ENCODE measurements around the gene ZNF594. TPM values are rescaled to one million over a fixed set of nuclear protein-coding genes. Genes with fewer than 3 reads are reported as not detected.
"Not testable (repeated sequence)": the region's sequence is repeated elsewhere in the genome, so short reads cannot be mapped to it uniquely, and the experiment has no call there.

The ZNF594 gene
- total RNA-seq, 1 donor from 2014 or later, result 5.8 TPM

- DNase-seq (ENCODE audit: low spot score), result no peak
- intact Hi-C loops (cut with DNase I), result no loop called here
Observed at GRCh38 chr17:5138616-5139457, 52.8 kb downstream of the ZNF594 start.

GRCh38 chr17:5138198-5138544 is 53.5 kb downstream of the ZNF594 start:
- intact Hi-C loops (cut with DNase I); DNase-seq (ENCODE audit: low spot score): not testable (repeated sequence)

DNA sequence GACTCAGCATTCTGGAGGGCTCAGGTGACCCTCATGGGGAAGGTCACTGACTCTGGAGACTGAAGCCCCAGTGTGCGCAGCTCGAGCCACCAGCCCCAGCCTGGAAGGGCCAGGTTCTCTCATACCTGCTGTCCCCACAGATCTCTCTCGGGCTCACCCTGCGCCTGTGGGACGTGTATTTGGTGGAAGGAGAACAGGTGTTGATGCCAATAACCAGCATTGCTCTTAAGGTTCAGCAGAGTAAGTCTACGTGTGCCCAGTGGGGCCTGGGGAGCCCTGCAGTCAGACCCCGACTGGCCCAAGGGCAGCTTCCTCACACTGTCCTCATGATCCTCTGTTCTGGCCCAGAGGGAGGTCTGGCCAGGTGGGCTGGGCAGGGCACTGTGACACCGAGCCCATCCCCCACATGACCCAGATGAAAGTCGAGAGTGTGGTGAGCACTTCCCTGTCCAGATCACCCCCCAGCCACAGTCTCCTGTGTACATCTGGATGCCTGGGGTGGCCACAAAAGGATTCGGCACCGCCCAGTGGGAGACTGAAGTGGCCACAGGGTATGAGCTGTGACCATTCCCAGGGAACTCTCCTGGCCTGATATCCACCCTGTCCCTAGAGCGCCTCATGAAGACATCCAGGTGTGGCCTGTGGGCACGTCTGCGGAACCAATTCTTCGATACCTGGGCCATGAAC is 54.0 kb downstream of the ZNF594 start:
- DNase-seq (ENCODE audit: low spot score); intact Hi-C loops (cut with DNase I): not testable (repeated sequence)

GRCh38 chr17:5136580-5137412 is 54.9 kb downstream of the ZNF594 start:
- DNase-seq (ENCODE audit: low spot score); intact Hi-C loops (cut with DNase I): not testable (repeated sequence)

GRCh38 chr17:5135726-5136579 is 55.7 kb downstream of the ZNF594 start:
- intact Hi-C loops (cut with DNase I), result no loop called here
- DNase-seq (ENCODE audit: low spot score), result no peak

DNA sequence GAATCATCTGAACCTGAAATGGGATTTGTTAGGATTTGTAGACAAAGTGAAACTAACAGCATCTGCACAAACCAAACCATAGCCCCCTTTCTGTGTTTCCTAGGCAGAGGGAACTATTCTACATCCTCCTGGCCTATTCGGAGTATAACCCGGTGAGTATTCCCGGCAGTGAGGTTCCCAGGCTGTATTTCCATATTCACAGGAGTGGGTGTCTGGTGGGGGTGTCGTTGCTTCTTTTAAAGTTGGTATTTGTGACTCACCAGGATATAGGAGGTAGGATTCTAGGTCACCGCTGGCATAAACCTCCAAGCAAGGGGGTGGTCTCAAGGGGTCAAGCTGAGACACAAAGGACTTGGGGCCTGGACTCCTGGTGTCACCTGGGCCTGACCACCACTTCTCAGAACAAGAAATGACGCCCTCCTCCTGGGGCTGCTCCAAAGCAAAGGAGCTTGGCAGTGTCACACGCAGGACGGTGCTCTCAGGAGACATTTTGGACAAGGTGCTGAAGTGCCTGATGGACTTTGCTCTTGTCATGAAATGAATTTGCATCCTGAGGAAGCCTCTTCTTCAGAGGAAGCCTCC is 56.4 kb downstream of the ZNF594 start:
- DNase-seq (ENCODE audit: low spot score); intact Hi-C loops (cut with DNase I): not testable (repeated sequence)

- DNase-seq (ENCODE audit: low spot score); intact Hi-C loops (cut with DNase I): not testable (repeated sequence)
Observed at GRCh38 chr17:5134571-5134970, 57.1 kb downstream of the ZNF594 start.

- intact Hi-C loops (cut with DNase I); DNase-seq (ENCODE audit: low spot score): not testable (repeated sequence)
Observed at GRCh38 chr17:5133961-5134360, 57.7 kb downstream of the ZNF594 start.

- DNase-seq (ENCODE audit: low spot score), result no peak
- intact Hi-C loops (cut with DNase I), result no loop called here
Observed at GRCh38 chr17:5133311-5133710, 58.4 kb downstream of the ZNF594 start.

DNA sequence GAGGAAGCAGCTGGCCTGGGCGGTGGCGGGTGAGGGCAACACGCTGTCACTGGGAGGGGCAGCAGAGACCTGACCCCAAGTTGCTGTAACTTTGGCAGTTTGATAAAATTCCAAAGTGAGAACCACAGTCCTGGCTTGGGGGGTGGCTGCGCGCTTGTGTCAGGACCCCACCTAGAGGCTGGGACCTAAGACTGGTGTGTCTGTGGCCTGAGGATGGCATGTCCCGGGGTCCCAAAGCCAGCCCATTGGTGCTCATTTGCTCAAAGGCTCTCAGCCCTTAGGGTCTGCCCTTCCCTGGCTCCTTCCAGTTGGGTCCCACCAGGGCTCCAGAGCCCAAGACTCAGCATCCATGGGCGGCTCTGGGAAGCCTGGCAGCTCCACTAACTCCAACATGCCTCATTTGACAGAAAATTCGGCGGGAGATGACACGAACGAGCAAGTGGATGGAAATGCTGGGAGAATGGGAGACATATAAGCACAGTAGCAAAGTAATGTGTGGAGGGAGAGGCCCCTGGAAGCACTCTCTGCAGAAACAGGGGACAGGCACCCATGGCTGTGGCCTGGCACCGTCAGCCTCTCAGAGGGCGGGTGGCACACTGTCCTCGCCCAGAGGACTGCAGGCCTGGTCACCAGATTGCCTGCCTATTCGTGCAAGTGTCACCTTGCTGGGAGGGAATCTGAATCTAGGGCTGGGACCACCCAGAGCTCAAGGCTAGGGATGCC is 59.0 kb downstream of the ZNF594 start:
- DNase-seq (ENCODE audit: low spot score); intact Hi-C loops (cut with DNase I): not testable (repeated sequence)

DNA sequence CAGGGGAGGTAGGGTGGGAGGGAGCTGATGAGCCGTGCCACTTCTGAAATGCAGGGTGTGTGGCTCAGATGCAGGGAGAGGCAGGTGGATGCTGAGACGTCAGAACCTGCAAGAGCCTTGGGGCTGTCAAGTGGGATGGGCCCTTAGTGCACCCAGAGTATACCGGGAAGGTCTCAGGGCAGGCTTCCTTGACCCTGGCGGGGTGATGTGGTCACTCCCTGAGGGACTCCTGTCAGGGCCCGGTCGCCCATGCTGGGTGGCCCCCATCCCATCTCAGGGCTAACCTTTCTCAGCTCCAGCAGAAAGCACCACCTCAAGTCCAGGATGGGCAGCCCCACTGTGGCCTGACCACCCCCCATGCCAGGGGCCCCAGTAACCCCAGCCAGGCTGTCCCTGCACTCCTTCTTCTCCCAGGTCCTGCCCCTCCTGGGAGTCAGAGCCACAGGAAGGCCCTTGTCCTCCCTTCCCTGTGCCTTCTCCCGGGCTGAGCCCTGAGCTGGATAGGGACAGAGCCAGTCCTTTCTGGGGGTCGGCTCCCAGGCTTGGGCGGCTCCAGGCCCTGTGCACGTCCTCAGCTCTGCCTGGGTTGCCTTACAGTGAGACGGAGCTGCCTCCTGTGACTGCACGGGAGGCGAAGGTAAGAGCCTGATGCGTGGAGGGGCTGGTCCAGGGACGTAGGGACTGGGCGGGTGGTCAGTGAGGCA is 59.7 kb downstream of the ZNF594 start:
- DNase-seq (ENCODE audit: low spot score); intact Hi-C loops (cut with DNase I): not testable (repeated sequence)

GRCh38 chr17:5131146-5131715 is 60.4 kb downstream of the ZNF594 start:
- intact Hi-C loops (cut with DNase I), result no loop called here
- no peak for DNase-seq (ENCODE audit: low spot score)

DNA sequence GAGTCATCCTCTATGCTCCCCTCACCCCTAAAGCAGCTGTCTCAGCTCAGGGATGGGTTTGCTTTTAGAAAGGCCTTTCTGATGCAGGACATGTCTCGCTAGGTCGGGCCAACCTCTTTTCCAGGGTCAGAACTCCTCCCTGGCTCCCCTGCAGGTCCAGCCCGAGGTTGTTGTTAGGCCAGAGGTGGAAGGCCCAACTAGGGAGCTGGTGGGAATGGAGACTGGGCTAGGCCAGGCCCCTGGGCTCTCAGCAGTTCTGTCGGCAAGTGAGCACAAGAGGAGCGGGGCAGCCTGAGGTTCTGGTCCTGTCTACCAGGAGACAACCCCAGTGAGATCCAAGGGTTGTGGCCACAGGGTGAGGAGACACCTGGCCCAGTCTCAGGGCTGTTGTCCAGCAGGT is 61.0 kb downstream of the ZNF594 start:
- intact Hi-C loops (cut with DNase I); DNase-seq (ENCODE audit: low spot score): not testable (repeated sequence)

- intact Hi-C loops (cut with DNase I); DNase-seq (ENCODE audit: low spot score): not testable (repeated sequence)
Observed at GRCh38 chr17:5130261-5130660, 61.4 kb downstream of the ZNF594 start.

DNA sequence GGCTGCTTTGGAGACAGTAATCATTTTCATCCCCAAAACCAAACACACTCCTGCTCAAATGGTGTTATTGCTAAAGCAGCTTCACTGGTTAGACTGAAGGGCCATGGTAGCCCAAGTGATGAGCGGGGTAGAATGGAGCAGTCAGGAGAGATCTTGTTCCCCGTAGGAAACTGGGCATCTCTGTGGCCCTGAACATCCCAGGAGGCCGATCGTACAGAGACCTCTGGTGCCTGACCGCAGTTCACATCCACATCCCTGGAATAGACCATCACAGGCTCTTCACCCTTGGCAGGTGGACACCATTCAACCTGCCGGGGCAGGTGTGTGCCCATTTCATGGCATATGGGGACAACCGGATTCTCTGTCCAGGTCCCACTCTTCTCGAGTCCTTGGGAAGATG is 61.9 kb downstream of the ZNF594 start:
- intact Hi-C loops (cut with DNase I); DNase-seq (ENCODE audit: low spot score): not testable (repeated sequence)

Data from cardiac septum (tissue), 1 donor.